Posterior cingulate gyrus (tissue), 11 donors: ENCODE data around the gene ZIC1.

Source experiments
- DNase-seq, 10 donors: peaks; one replicate each; pipeline versions ENCODE4 v3.0.0 to v3.0.0-alpha.2; 2020 to 2021; ENCODE audit warnings: mixed read lengths in 3 of 10
- intact Hi-C: fragments of 100-400 bp; cut with DNase I; formaldehyde crosslinking; loops from one replicate; pipeline ENCODE4 v1.15.1; 2023

ZIC1 gene

DNA sequence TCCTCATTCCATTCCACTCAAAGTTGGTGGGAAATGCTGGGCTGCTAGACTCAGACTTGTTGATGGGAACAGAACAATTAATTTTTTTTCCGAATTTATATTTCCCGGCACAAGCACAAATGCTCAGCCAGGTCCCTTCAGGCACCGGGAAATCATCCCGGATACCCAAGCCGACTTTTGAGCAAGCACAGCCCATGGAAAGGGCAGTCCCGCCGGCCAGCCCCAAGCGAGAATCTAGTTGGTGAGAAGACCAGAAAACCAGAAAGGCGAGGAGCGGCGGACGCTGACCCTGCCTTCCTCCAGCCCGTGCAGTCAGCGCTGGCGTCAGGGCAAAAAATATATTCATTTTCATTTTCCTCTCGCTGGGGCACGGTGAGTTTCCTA is 2.1 kb upstream of the ZIC1 start:
- intact Hi-C loops: no loop called here
- peak in 1 of 10 donors; percentile 76 for DNase-seq

- intact Hi-C loops: loop anchor here (2.0 kb wide), 1 partner anchor 15 kb away; no protein-coding TSS in a partner anchor
Observed at GRCh38 chr3:147407498-147408187, 1.5 kb upstream of the ZIC1 start.

GRCh38 chr3:147408188-147409100 is 721 bp upstream of the ZIC1 start:
- peak in 1 of 10 donors; percentile 74 for DNase-seq
- intact Hi-C loops: loop anchor here (2.0 kb wide), 1 partner anchor 16 kb away; no protein-coding TSS in a partner anchor

More at GRCh38 chr3:147407498-147408187, 1.5 kb upstream of the ZIC1 start:
- peak in 1 of 10 donors; percentile 55 for DNase-seq

- intact Hi-C loops: no loop called here
- DNase-seq: peak in 2 of 10 donors; percentile 69 to 74
Observed at GRCh38 chr3:147410116-147410525, 956 bp downstream of the ZIC1 start.

DNA sequence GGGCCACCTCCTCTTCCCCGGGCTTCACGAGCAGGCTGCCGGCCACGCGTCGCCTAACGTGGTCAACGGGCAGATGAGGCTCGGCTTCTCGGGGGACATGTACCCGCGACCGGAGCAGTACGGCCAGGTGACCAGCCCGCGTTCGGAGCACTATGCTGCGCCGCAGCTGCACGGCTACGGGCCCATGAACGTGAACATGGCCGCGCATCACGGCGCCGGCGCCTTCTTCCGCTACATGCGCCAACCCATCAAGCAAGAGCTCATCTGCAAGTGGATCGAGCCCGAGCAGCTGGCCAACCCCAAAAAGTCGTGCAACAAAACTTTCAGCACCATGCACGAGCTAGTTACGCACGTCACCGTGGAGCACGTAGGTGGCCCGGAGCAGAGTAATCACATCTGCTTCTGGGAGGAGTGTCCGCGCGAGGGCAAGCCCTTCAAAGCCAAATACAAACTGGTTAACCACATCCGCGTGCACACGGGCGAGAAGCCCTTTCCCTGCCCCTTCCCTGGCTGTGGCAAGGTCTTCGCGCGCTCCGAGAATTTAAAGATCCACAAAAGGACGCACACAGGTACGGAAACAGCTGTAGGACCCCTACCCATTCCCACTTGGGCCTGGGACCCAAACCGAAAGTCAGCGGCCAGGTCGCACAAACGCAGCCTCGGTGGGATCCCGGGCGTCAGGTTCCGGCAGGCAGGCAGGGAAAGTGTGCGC is 1.5 kb downstream of the ZIC1 start:
- DNase-seq: peak in 2 of 10 donors; percentile 61 to 66
- intact Hi-C loops: no loop called here

- DNase-seq: peak in 1 of 10 donors; percentile 71
- intact Hi-C loops: no loop called here
Observed at GRCh38 chr3:147411238-147411814, 2.2 kb downstream of the ZIC1 start.

DNA sequence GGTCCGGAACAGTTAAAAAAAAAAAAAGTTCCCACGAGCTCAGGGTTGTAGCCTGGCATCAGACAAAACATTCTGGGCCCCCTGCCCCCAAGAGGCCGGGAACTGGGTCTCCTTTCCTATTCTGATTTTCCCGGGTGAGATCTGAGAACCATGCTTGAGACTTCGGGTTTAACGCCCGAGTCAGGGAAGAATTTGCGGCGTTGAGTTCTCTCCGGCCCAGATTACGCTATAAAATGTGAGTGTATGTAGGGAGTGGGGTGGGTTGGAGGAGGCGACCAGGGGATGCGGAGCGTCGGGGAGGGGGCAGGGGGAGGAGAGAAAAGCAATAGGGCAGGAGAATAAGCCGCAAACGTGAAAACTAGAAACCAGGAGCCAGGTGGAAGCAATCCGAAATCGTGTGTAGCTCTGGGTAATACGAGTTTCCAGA is 2.7 kb downstream of the ZIC1 start:
- DNase-seq: no peak

DNA sequence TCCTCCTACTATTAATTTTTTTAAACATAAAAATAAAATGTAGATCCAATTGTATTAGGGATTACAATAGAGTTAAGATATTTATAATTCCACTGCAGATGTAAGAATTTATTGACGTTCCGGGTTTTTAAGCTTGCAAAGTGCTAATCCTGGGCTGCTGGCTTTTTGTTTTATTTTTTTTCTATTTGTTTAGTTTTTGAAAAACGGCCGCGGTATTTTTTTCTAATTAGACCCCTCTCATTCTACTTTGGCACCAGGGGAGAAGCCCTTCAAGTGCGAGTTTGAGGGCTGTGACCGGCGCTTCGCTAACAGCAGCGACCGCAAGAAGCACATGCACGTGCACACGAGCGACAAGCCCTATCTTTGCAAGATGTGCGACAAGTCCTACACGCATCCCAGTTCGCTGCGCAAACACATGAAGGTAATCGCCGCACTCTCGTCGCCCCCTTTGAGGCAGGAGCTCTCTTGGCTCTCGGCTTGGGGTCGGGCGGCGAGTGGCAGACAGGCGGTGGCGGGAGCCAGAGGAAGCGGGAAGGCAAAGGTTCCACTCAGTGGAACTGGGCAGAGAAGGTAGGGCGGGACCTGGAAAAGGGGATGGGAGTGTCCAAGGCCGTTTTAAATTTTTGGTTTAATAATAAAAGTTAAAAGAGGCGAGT is 3.2 kb downstream of the ZIC1 start:
- intact Hi-C loops: no loop called here
- peak in 1 of 10 donors; percentile 39 for DNase-seq

More for the DNA sequence above, 2.7 kb downstream of the ZIC1 start:
- intact Hi-C loops: no loop called here

GRCh38 chr3:147412917-147413685 is 3.9 kb downstream of the ZIC1 start:
- intact Hi-C loops: no loop called here
- DNase-seq: peak in 1 of 10 donors; percentile 65

GRCh38 chr3:147413686-147414389 is 4.7 kb downstream of the ZIC1 start:
- DNase-seq: no peak
- intact Hi-C loops: no loop called here

GRCh38 chr3:147414390-147415138 is 5.4 kb downstream of the ZIC1 start:
- intact Hi-C loops: no loop called here
- DNase-seq: no peak

- no peak for DNase-seq
Observed at GRCh38 chr3:147415286-147415685, 6.1 kb downstream of the ZIC1 start.

GRCh38 chr3:147415874-147416273 is 6.7 kb downstream of the ZIC1 start:
- intact Hi-C loops: no loop called here
- no peak for DNase-seq

More at GRCh38 chr3:147415286-147415685, 6.1 kb downstream of the ZIC1 start:
- intact Hi-C loops: no loop called here

DNA sequence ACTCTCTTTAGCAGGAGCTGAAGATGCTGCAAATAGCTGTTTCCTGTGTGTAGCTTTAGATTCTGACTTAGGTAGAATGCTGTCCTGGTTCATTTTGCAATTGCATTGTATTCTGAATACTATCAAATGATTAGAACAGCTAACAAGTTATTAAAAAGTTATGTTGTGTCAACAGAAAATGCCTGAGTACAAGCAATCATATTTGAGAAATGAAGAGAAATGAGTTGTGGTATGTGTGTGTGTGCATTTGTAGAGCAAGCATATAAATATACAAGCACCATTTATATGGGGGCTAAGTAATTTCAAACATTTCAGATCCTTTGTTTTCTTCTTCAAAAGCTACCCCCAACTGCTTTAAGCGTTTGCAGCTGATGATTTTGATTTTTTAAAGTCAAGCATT is 7.8 kb downstream of the ZIC1 start:
- intact Hi-C loops: no loop called here
- DNase-seq: no peak

DNA sequence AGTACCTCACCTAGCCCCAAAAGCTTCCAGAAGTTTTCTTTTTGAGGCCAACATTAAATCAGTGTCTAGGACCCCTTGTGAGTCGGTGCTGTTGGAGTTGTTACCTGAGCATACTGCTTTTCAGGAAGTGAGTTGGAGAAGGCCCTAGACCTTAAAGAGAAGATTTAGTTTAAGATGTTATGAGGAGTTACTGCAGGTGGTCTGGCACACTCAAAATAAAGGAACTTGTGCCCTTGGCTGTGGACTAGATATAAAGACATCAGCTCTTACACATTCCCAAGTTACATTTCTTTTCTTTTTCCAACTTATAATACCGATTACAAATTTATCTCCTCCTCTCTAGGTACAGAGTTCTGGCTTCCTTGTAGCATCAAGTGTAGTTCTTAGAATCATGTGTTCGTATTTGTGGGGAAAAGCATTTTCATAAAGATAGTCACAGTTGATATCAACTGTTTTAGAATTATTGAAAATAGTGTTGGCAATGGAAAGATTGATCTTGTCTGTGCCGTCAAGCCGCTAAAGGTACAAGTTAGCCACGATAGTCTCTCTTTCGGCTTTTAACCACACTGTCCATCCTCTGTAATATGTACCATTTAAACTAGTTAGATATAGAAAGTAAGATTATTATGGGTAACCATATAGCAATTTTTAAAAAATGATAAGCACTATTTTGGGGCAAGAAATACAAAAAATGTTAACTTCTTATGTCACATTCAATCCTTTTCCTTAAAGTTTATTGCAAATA is 8.6 kb downstream of the ZIC1 start:
- intact Hi-C loops: no loop called here
- no peak for DNase-seq

GRCh38 chr3:147418371-147418781 is 9.2 kb downstream of the ZIC1 start:
- intact Hi-C loops: no loop called here

More at GRCh38 chr3:147418371-147418781, 9.2 kb downstream of the ZIC1 start:
- DNase-seq: no peak
